GM19372 (cell line): Measurements from ENCODE around the gene OR9K2.
"Not testable (repeated sequence)": the region's sequence is repeated elsewhere in the genome, so short reads cannot be mapped to it uniquely, and the experiment has no call there.

Experiments used
- ATAC-seq: cut with Tn5 transposase; IDR thresholded peaks from one replicate; pipeline ENCODE4 v1.9.1; 2021; ENCODE audit warnings: mild to moderate bottlenecking, low read depth, moderate library complexity; ENCODE audit not compliant: unreplicated experiment

Gene OR9K2

GRCh38 chr12:55126106-55126505, at the start of gene OR9K2:
TSS of gene OR9K2 (plus strand) at chr12:55126406. CDS start at chr12:55129835, 3,429 bp downstream.
- ATAC-seq = no peak

GRCh38 chr12:55092579-55092978, 33.6 kb upstream of the OR9K2 start:
- no peak for ATAC-seq

GRCh38 chr12:55112378-55112875, 13.8 kb upstream of the OR9K2 start:
- no peak for ATAC-seq

- ATAC-seq = no peak
These were observed 10.1 kb upstream of the OR9K2 start for GRCh38 chr12:55116152-55116551.

GRCh38 chr12:55132816-55133215, 6.6 kb downstream of the OR9K2 start:
- ATAC-seq = no peak

- ATAC-seq = no peak
These were observed 16.7 kb downstream of the OR9K2 start for GRCh38 chr12:55142669-55143565.

GRCh38 chr12:55143566-55143870, 17.3 kb downstream of the OR9K2 start:
- no peak for ATAC-seq

GRCh38 chr12:55167010-55167640, 40.9 kb downstream of the OR9K2 start:
- not testable (repeated sequence) for ATAC-seq

- ATAC-seq = no peak
These were observed 45.2 kb downstream of the OR9K2 start for GRCh38 chr12:55171445-55171844.

GRCh38 chr12:55171846-55172245, 45.6 kb downstream of the OR9K2 start:
- ATAC-seq = not testable (repeated sequence)

- no peak for ATAC-seq
These were observed 46.5 kb downstream of the OR9K2 start for GRCh38 chr12:55172686-55173085.

GRCh38 chr12:55173456-55173855, 47.2 kb downstream of the OR9K2 start:
- no peak for ATAC-seq
